HG03045 (cell line): Measurements from ENCODE around the gene COL8A1.

ENCODE experiments used
- ATAC-seq: cut with Tn5 transposase; IDR thresholded peaks from one replicate; pipeline ENCODE4 v1.9.1; 2021; ENCODE audit warnings: mild to moderate bottlenecking, moderate library complexity; ENCODE audit not compliant: unreplicated experiment

The COL8A1 gene

DNA sequence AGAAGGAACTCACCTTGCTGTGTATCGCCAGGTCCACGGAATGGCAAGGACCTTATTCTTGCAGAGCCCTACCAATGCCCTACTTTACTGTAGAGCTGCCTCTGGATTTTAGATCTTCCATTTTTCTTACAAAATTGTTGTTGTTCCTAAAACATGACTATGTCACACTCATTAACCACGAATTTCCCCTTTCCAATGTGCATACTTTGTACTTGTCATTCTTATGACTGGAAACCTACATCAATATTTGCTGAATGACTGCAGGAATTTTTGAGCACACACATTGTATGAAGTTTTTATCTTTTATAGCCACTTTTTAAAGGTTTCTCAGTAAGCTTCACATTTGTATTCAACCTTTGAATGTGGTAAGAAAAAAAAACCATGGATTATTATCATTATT lies 143.4 kb downstream of the COL8A1 start:
- ATAC-seq = no peak

DNA sequence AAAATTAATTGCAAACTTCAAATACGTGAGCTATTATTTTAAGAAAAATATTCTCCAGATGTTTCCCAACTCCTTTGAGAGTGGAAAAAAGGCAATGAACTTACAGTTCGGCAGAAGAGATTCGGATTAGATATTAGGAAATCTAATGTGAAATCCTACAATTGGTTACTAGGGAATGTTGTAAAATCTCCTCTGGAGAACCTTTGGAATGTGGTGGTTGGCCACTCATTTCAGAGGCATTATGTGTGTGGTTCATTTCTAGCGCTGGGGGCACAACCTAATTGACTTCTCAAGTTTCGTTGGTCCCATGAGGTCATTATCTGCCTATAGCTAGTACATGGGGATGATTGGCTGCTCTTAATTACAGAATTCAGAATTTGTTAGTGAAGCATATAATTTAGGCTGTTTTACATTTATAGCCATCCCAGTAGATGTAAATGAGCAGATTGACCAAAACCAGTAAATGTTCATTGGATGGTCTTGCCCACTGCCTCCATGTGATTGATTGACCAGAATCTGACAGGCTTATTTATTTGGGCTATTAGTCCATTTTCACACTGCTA lies 144.7 kb downstream of the COL8A1 start:
- ATAC-seq = no peak

DNA sequence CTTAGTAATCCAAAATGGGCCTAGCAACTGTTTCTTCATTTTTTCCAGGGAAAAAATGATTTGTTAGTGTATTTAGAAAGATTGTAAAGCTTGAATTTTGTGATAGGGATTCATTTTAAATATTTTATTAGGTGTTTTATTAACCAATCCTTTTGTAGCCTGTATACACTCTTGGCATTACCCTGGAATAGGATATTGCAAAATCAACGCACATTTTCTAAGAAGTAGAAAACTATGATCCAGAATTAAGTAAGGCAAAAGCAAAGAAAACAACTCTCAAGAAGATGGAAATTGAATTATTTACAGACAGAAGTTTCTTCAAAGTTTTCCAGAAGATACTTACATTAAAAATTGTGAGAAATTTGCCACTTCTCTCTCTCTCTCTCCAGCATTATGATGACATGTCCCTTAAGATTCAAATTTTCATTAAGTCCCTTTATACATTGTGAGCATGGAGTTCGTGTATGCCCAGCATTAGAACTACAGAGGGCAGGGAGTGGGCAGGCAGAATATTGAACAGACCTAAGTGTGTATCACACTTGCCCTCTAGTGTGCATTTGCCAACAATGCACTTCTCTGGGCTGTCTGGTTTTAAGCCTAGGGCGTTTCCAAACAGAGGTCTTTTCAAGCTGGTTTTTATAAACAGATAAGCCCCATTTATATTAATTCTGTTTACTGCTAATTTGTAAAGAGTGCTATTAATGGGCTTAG lies 150.8 kb downstream of the COL8A1 start:
- peak; percentile 77 for ATAC-seq

DNA sequence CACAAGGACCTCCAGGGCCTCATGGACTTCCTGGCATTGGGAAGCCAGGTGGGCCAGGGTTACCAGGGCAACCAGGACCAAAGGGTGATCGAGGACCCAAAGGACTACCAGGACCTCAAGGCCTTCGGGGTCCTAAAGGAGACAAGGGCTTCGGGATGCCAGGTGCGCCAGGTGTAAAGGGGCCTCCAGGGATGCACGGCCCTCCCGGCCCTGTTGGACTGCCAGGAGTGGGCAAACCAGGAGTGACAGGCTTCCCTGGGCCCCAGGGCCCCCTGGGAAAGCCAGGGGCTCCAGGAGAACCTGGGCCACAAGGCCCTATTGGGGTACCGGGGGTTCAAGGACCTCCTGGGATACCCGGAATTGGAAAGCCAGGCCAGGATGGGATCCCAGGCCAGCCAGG lies 156.1 kb downstream of the COL8A1 start:
- ATAC-seq = no peak

DNA sequence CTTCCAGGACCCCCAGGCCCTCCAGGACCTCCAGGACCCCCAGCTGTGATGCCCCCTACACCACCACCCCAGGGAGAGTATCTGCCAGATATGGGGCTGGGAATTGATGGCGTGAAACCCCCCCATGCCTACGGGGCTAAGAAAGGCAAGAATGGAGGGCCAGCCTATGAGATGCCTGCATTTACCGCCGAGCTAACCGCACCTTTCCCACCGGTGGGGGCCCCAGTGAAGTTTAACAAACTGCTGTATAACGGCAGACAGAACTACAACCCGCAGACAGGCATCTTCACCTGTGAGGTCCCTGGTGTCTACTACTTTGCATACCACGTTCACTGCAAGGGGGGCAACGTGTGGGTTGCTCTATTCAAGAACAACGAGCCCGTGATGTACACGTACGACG lies 157.2 kb downstream of the COL8A1 start:
- ATAC-seq = no peak

DNA sequence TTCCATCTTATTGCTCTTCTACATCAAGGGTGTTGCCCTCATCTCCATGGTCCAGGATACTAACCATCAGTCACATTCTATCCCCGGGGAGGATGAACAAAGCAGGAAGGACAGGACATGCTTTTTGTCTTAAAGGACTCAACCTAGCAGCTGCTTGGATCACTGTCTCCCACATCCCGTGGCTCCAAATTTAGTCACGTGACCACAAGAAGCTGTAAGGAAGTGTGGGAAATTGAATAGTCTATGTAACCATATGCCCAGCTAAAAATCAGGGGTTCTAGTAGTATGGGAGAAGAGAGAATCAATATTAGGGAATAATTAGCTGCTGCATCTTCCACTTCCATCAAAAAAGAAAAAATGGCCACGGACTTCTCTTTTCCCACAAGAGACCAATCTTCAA lies 161.0 kb downstream of the COL8A1 start:
- ATAC-seq = no peak

DNA sequence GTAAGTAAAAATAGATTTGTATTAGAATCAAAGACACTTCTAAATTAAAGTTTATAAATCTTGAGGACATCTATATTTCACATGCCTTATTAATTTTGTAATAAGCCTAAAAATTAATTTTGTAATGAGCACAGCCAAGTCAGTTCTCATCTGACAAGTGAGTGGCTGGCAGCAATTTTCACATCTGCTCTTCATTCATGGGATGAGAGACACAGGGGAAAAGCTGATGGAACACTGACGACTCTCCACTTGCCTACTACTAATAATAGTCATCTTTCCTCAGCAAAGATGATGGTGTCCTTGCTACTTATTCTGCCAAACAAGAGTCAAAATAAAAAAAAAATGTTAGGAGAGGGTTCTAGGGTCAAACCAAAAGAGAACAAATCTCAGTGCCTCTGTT lies 164.9 kb downstream of the COL8A1 start:
- no peak for ATAC-seq

DNA sequence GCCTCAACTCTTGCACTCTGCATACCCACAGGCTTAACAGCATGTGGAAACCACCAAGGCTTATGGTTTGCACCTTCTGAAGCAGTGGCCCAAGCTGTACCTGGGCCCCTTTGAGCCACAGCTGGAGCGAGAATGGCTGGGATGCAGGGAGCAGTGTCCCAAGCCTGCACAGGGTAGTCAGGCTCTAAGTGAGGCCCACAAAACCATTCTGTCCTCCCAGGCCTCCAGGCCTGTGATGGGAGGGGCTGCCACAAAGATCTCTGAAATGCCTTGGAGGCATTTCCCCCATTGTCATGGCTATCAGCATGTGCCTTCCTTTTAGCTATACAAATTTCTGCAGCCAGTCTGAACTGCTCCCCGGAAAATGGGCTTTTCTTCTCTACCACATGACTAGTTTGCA lies 166.8 kb downstream of the COL8A1 start:
- no peak for ATAC-seq

DNA sequence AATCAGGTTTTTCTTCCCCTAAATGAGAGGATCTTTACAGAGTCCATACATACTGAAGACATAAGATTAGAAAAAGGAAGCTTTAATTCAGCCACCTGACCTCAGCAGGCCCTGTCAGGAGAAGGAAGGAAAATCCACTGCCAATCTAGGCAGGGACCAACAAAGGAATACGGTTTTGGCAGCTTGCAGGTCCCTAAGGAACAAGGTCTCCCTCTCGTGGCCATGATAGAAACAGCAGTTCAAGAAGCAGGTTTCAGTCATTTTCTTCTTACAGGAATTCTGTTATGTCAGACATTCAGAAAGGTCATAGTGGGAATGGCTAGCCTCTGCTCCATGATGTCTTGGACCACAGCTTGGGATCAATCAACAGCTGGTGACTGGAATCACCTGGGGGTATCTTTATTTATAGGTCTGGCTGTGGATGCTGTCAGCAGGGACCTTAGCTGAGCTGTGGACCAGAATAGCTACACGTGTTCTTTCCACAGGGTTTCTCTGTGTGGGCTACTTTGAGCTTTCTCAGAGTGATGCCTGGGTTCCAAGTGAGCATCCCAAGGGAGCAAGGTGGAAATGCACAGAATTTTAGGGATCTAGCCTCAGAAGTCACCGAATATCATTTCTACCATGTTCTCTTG lies 169.9 kb downstream of the COL8A1 start:
- ATAC-seq = peak; percentile 55

DNA sequence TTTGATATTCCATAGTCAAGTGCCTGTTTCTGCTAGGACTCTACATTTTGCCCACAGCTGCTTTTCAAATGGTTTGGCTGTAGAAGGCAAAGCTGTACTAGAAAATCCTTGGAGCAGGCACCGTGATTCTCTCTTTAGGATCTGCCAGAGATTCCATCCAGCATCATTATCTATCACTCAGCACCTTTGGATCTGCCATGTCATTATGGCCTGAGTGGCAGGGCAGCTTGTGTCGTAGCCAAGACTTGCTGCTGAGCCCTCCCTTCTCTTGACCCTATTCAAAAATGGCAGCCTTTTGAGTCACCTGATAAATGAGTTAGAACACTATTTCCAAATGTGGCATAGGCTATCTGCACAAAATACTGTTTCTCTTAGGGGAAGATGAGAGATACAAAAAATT lies 171.2 kb downstream of the COL8A1 start:
- no peak for ATAC-seq

DNA sequence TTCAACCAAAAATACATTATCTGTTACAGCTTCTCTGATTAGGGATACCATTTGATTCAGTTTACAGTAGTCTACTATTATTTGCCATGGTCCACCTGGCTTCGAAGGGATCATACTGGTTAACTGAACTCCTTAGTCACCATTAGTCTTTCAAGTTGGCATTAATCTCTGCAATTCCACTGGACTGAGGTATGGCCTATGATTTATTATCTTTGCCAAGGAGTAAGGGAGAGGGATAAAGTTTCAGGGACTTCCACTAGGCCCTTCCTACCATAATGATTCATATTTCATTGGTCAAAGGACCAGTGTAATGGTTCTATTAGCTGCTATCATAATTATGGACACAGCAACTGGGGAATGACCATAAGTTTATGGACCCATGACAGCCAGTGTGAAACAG lies 172.0 kb downstream of the COL8A1 start:
- no peak for ATAC-seq

DNA sequence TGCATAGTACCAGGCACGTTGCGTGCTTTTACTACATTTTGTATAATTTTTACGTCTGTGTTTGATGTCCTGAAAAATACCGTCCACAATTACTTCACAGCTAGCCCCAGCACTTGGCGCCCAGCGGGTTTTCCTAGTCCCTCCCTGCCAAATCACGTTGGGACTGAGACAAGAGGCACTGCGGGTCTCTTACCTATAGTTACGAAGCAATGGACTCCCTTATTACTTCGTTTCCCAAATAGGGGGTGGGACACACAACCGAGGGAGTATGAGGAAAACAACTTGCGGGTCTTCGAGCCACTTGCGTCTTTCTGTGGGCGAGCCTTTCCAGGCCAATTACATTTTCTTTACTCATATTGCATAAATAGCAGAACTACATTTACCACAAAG lies 178.6 kb downstream of the COL8A1 start:
- no peak for ATAC-seq

DNA sequence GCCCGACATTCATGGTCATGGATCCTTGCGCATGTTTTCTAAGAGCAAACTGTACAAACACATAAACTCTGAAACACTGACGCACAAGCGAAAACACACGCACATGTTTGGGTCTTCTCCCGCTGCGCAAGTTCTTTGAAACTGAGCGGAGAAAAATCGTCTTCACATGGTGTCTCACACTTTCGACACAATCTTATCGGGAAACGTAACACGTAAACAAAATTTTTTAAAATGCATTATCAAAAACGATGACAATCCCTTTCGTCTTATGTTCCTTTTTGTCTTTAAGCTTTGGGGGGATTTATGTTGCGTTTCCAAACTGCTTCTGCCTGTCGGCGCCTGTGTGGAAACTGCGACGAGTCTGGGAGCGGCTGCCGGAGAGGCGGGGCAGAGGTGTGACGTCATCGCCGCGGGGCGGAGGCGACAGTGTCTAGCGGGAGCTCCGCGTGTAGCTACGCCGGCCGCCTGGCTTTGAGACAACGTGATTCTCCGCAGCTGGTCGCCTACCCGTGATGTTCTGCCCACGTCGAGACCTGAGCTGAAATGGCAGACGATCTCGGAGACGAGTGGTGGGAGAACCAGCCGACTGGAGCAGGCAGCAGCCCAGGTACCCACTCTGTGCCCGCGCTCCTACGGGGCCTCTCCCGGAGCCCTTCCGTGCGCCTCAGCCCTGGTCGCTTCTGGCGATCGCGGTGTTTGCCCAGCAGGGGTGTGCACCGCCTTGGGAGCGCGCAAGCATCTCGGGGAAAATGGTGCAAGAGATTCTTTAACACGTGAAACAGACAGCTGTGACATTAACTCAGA lies 179.2 kb downstream of the COL8A1 start, which contains the start of gene CMSS1:
Gene CMSS1, plus strand, starts transcription at position 426 of the 804 bp plus-strand sequence.
- ATAC-seq = peak; percentile 99

DNA sequence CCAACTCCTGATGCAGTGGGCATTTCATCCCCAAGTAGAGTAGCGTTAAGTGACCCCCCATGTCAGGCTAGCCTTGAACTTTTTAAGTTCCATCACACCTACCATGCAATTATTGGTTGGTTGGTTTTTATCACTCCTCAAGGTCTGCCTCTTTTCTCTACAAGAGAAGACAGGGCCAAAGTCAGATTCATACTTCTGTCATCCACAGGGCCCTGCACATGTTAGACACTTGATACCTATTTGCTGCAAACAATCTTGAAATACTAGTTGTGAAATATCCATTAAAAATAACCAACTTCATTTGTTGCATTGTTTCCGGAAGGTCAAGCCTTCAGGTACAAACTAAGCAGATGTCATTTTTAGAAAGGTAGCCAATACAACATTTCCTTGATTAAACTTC lies 180.4 kb downstream of the COL8A1 start:
- ATAC-seq = no peak

DNA sequence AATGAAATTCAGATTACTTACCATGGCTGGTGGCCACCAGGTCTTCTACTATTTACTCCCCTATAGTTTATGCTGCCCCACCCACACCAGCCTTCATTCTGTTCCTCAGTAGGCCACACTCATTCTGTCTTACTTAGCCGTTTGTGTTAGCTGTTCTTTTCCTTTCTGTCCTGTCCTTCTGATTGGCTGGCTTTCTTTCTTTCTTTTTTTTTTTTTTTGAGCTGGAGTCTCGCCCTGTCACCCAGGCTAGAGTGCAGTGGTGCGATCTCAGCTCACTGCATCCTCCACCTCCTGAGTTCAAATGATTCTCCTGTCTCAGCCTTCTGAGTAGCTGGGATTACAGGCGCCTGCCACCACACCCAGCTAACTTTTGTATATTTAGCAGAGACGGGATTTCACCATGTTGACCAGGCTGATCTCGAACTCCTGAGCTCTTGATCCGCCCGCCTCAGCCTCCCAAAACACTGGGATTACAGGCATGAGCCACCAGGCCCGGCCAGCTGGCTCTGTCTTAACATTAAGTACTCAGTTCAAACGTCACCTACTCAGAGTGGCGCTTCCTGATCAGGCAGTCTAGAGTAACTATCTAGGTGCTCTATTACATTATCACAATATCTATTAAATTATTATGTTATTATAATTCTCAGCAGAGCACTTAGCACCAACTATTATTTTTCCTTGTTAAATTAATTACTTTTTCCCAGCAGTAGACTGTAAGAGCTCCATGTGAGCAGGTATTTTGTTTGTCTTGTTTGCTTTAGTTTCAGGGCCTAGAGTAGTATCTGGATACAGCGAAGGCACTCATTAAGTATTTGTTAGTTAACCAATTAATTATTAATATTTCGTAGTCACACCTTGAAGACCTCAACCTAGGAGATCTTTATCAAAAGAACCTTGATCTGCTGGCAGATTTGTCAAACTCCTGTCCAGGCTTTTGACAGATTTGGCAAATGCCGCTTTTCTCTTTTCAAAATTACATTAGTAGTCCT lies 185.6 kb downstream of the COL8A1 start:
- ATAC-seq = no peak

DNA sequence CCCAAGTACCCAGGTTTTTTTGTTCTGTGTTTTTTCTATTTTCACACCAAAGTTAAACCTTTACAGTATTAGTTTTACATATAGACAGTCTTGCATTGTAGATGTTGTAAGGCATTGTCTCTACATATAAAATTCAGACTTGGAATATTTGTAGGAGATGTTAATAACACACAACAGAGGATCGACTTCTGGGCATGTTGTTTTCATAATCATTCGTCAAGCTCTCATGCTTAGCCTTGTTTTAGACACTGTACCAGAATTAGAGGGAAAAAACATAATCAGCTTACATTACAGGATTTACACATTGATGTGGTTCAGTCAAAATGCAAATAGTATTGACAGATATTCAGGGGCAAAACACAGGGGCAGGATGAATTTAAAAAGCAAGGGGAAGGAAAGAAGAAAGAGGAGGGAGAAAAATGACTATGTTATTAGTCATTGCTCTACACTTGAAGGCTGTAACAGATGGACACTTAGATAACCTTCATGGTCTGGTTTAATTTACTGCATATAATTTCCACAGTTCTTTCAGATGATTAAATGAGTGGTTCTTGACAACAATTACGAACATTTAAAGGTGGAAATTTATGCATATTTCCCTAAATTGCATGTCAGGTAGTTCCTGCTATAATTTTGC lies 186.7 kb downstream of the COL8A1 start:
- ATAC-seq = no peak

DNA sequence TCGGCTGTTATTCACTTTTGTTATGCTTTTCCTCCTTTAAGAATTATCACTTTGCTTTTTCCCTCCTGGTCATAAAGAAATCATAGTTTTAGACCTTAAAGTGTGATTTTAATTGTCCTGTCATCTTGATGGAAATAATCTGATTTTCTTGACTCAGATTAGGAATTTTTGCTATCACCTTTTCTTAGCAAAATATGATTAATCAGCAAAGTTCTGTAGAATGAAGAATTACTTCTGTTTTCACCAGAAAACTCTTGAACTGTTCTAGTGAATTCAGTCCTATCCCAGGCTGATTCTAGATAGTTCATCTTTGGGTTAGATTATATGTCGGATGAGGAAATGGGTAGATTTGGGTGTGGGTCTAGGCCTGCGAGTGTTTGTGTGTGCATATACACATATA lies 191.4 kb downstream of the COL8A1 start:
- ATAC-seq = no peak

DNA sequence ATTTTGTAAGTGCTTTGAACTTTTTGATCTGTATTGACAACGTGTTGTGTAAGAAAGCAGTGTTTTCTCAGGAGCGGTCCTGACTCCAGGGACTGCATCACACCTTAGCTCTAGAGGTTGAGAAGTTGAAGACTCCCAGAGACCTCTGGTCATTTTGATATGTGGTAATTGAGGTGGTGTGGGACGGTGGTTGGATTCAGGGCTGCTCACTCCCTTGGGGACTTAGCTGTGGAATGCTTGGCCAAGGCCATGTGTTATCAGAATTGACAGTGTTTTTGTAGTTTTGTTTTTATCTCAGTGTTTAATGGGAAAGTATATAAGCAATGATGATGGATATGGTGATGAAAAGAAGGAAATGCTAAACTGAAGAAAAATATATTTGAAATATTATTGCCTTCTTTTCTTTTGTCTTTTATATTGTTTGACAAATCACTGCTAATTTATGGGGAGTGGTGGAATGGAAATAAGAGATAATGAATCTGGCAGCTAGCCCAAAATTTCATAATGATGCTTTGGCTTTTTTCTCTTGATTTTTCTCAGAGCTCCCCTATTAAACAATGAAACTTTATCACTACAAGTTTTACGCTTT lies 195.3 kb downstream of the COL8A1 start:
- ATAC-seq = no peak

DNA sequence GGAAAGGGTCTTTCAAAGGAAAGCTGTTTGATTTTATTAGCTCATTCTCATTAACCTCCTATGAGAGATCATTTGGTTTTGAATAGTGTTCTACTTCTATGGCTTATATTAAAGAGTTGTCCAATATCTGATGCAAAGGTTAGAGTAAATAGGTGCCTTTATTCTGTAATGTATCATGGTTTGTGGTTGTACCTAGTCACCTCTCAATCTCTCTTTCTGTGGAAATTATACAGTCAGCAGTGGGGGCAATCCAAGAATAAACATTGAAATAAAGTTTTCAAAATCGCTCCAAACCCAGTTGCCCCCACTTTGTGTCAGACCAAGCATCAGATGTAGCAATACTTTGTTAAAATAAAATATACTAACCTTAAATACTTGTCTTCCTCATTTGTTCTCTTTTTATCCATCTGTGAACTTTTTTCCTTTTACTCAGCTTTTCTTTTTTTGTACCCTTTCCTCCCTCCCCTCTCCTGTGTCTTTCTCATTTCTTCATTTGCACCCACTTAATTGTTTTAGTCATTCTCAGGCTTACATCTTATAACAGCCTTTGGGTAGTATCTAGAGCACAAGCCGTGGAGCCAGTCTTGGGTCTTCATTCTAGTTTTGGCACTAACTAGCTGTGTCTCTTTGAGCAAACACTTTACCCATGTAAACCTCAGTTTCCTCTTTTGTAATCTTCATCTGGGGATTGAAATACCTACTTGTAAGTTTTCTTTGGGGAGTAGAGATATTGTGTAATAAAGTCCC lies 196.0 kb downstream of the COL8A1 start:
- no peak for ATAC-seq
